HepG2 (cell line): ENCODE results near the gene TEKTIP1. TPM values are rescaled to one million over a fixed set of nuclear protein-coding genes. Genes with fewer than 3 reads are reported as not detected.

Experiments
- ATAC-seq: fragments of 200-7000 bp; cut with Tn5 transposase; 3 replicates; pipeline ENCODE4 v1.9.1; 2020; ENCODE audit warnings: mild to moderate bottlenecking, moderate library complexity
- BruUV-seq: library from RNA; stranded (reverse); fragments of 400-500 nt; replicated peaks from 2 replicates; lab custom pipeline; 2021; lab: Mats Ljungman, UMichigan
- CTCF ChIA-PET: fragments of 300-600 bp; formaldehyde crosslinking; extraction: SDS; loops from one replicate; lab custom pipeline; 2021; ENCODE audit warnings: low total read pairs, inconsistent platforms, low intra/inter-chr PET ratio; lab: Yijun Ruan, JAX
- POLR2A ChIA-PET: fragments of 350-600 bp; sonication (Branson Sonifier 250); formaldehyde crosslinking; loops from one replicate; lab custom pipeline; 2020; ENCODE audit warnings: antibody characterized with exemption, inconsistent platforms; lab: Yijun Ruan, JAX
- DNase-seq: peaks from one replicate; pipeline ENCODE4 v3.0.0-alpha.2; 2015; ENCODE audit warnings: low spot score
- FAIRE-seq: peaks from 3 replicates; lab custom pipeline; 2011; peaks lifted over from hg19 to GRCh38; lab: Jason Lieb, UNC
- H2AFZ ChIP-seq: one replicate; pipeline ENCODE4 v1.6.1; 2011; ENCODE audit warnings: low read length, inconsistent platforms
- H3K27ac ChIP-seq: fragments of 300-600 bp; 3 replicates; pipeline ENCODE4 v1.8.0; 2011; ENCODE audit warnings: mixed run types, mild to moderate bottlenecking, mixed read lengths, low read length, inconsistent platforms; ENCODE audit not compliant: insufficient read depth; ENCODE audit errors: extremely low read length
- H3K27me3 ChIP-seq, 2 experiments: fragments of 200-600 bp in 1 of 2; 2 replicates in 1 of 2; 3 replicates in 1 of 2; pipeline versions ENCODE4 v1.6.0 to v1.8.0; 2011; ENCODE audit warnings: low read length in 2 of 2, mild to moderate bottlenecking in 2 of 2, moderate library complexity in 2 of 2, inconsistent platforms in 1 of 2; ENCODE audit not compliant: insufficient read depth in 2 of 2, control insufficient read depth in 1 of 2
- H3K36me3 ChIP-seq, 2 experiments: fragments of 200-600 bp in 1 of 2; replicated peaks in 1 of 2; 2 replicates in 1 of 2; 3 replicates in 1 of 2; pipeline versions ENCODE4 v1.5.1 to v1.8.0; 2011; ENCODE audit warnings: low read length in 2 of 2, inconsistent platforms in 1 of 2; ENCODE audit not compliant: insufficient read depth in 2 of 2, control insufficient read depth in 1 of 2
- H3K4me1 ChIP-seq: 2 replicates; pipeline ENCODE4 v1.5.1; 2012; ENCODE audit warnings: low read length, inconsistent platforms; ENCODE audit not compliant: insufficient read depth
- H3K4me2 ChIP-seq: 2 replicates; pipeline ENCODE4 v1.6.0; 2011; ENCODE audit warnings: low read depth, low read length, inconsistent platforms
- H3K4me3 ChIP-seq, 3 experiments: fragments of 200-600 bp in 1 of 3; sonication (generic), shearing (Covaris generic) in 1 of 3; replicated peaks in 1 of 3; 2 replicates each; pipeline ENCODE4 v1.5.1; 2011 to 2016; ENCODE audit warnings: low read length in 3 of 3, inconsistent platforms in 2 of 3, low read depth in 2 of 3, mild to moderate bottlenecking in 2 of 3, control low read depth in 1 of 3, mixed read lengths in 1 of 3; ENCODE audit not compliant: insufficient read depth in 1 of 3
- H3K79me2 ChIP-seq: one replicate; pipeline ENCODE4 v1.6.1; 2011; ENCODE audit warnings: low read length, inconsistent platforms; ENCODE audit not compliant: insufficient read depth
- H3K9ac ChIP-seq: 2 replicates; pipeline ENCODE4 v1.6.0; 2011; ENCODE audit warnings: mild to moderate bottlenecking, low read depth, low read length, inconsistent platforms; ENCODE audit not compliant: insufficient read depth
- H3K9me3 ChIP-seq: 2 replicates; pipeline ENCODE4 v1.5.1; 2012; ENCODE audit warnings: mild to moderate bottlenecking, low read length
- H4K20me1 ChIP-seq: 2 replicates; pipeline ENCODE4 v1.6.0; 2011; ENCODE audit warnings: inconsistent platforms, mild to moderate bottlenecking, low read length, moderate library complexity; ENCODE audit not compliant: insufficient read depth
- ATM ChIP-seq: fragments of 450-650 bp; IDR thresholded peaks from 2 replicates; pipeline ENCODE4 v1.7.1; 2017; ENCODE audit warnings: mild to moderate bottlenecking, borderline replicate concordance
- BCL3 ChIP-seq: sonication (generic); formaldehyde crosslinking; IDR thresholded peaks from 2 replicates; pipeline ENCODE4 v1.5.1; 2020; ENCODE audit warnings: mild to moderate bottlenecking, missing genetic modification reagents, moderate library complexity
- DNMT1 ChIP-seq: sonication (generic); formaldehyde crosslinking; IDR thresholded peaks from 2 replicates; pipeline ENCODE4 v1.5.1; 2020; ENCODE audit warnings: mild to moderate bottlenecking, missing genetic modification reagents
- PHF21A ChIP-seq: sonication (generic); formaldehyde crosslinking; IDR thresholded peaks from 2 replicates; pipeline ENCODE4 v1.5.0; 2020; ENCODE audit warnings: mild to moderate bottlenecking, missing genetic modification reagents
- PITX1 ChIP-seq: sonication (generic); formaldehyde crosslinking; IDR thresholded peaks from 2 replicates; pipeline ENCODE4 v1.5.1; 2020; ENCODE audit warnings: mild to moderate bottlenecking, missing genetic modification reagents
- THYN1 ChIP-seq: sonication (generic); formaldehyde crosslinking; IDR thresholded peaks from 2 replicates; pipeline ENCODE4 v1.8.1; 2023; ENCODE audit warnings: low read depth, mild to moderate bottlenecking, moderate library complexity, missing genetic modification reagents, borderline replicate concordance
- TMF1 ChIP-seq: sonication (generic); formaldehyde crosslinking; IDR thresholded peaks from 2 replicates; pipeline ENCODE4 v1.8.1; 2022; ENCODE audit warnings: low read depth, missing genetic modification reagents
- ZNF253 ChIP-seq: sonication (generic); formaldehyde crosslinking; IDR thresholded peaks from 2 replicates; pipeline ENCODE4 v1.8.0; 2022; ENCODE audit warnings: mild to moderate bottlenecking, missing genetic modification reagents, borderline replicate concordance
- ZNF567 ChIP-seq: sonication (generic); formaldehyde crosslinking; IDR thresholded peaks from 2 replicates; pipeline ENCODE4 v1.8.1; 2023; ENCODE audit warnings: mild to moderate bottlenecking, missing genetic modification reagents, borderline replicate concordance
- ZNF629 ChIP-seq: sonication (generic); formaldehyde crosslinking; conservative IDR thresholded peaks from 2 replicates; pipeline ENCODE4 v1.5.0; 2020; ENCODE audit warnings: missing genetic modification reagents
- ZNF710 ChIP-seq: sonication (generic); formaldehyde crosslinking; IDR thresholded peaks from 2 replicates; pipeline ENCODE4 v1.5.0; 2020; ENCODE audit warnings: mild to moderate bottlenecking, missing genetic modification reagents, borderline replicate concordance
- ZNF776 ChIP-seq: sonication (generic); formaldehyde crosslinking; IDR thresholded peaks from 2 replicates; pipeline ENCODE4 v1.4.0; 2020; ENCODE audit warnings: mild to moderate bottlenecking, missing genetic modification reagents
- ZNF816 ChIP-seq: sonication (generic); formaldehyde crosslinking; IDR thresholded peaks from 2 replicates; pipeline ENCODE4 v1.8.0; 2022; ENCODE audit warnings: missing genetic modification reagents, mild to moderate bottlenecking, borderline replicate concordance
- WGBS: methylation state at CpG from one replicate; pipeline ENCODE4 v1.1.6; 2017; ENCODE audit warnings: low lambda C conversion rate; 5-methylcytosine and 5-hydroxymethylcytosine counted together
- in situ Hi-C: cut with HindIII; loops from 2 replicates; pipeline ENCODE4 v1.10.0; 2017; ENCODE audit warnings: low pct_unique_long_range_greater_than_20kb; ENCODE audit not compliant: extremely low pct_ligation_motif_present
- intact Hi-C: fragments of 100-400 bp; cut with micrococcal nuclease; formaldehyde crosslinking; loops from one replicate; pipeline ENCODE4 v1.10.0; 2022; ENCODE audit not compliant: unreplicated experiment
- polyA plus RNA-seq, 8 experiments: library from polyadenylated mRNA; depleted of rRNA in 3 of 8; stranded (reverse) in 7 of 8; unstranded in 1 of 8; fragments of >200 nt; fragmentation: Illumina TruSeq in 4 of 8; extraction: Trizol in 4 of 8; gene quantifications; 2 replicates each; pipeline versions ENCODE4 v1.2.1 to v1.2.3, GENCODE V29; 2011 to 2016; ENCODE audit warnings: low read depth in 4 of 8, missing spikeins in 1 of 8, mixed read lengths in 1 of 8; ENCODE audit not compliant: insufficient read depth in 1 of 8
- total RNA-seq, 5 experiments: library from RNA; depleted of rRNA; stranded (reverse); fragments of >200 nt; fragmentation: Illumina TruSeq; extraction: Trizol; gene quantifications; 2 replicates each; pipeline ENCODE4 v1.2.3, GENCODE V29; 2016; ENCODE audit warnings: low read depth in 1 of 5
- TF ChIP-seq, protein P1 (sequence below): fragments of 450-650 bp; IDR thresholded peaks from 2 replicates; pipeline ENCODE4 v1.6.1; 2016
- TF ChIP-seq, protein P2 (sequence below): sonication (generic); formaldehyde crosslinking; IDR thresholded peaks from 2 replicates; pipeline ENCODE4 v1.4.0; 2020; ENCODE audit warnings: mild to moderate bottlenecking, missing genetic modification reagents

The TEKTIP1 gene
- total and polyA plus RNA-seq, 2 of the 13 experiments (the other 11 are each of a cell fraction or from before 2014, with no cell fraction given) = not detected

GRCh38 chr19:3521104-3521445 lies 17.9 kb upstream of the TEKTIP1 start:
- peaks cover 25% of the 10 kb centered on the region; the same call in 1 of the 2 replicates for H4K20me1 ChIP-seq
- no peaks in the 10 kb centered on the region for H3K27me3 ChIP-seq
- in situ Hi-C loops (no loop called here), intact Hi-C loops (no loop called here)
- 96% methylated on average over 5 of the region's 7 CpGs for WGBS
- DNase-seq (no peak), ATAC-seq (no peak), FAIRE-seq (no peak)
- CTCF ChIA-PET = no interaction called here
- BruUV-seq = no TSS peak
- TF ChIP-seq, protein P1, sequence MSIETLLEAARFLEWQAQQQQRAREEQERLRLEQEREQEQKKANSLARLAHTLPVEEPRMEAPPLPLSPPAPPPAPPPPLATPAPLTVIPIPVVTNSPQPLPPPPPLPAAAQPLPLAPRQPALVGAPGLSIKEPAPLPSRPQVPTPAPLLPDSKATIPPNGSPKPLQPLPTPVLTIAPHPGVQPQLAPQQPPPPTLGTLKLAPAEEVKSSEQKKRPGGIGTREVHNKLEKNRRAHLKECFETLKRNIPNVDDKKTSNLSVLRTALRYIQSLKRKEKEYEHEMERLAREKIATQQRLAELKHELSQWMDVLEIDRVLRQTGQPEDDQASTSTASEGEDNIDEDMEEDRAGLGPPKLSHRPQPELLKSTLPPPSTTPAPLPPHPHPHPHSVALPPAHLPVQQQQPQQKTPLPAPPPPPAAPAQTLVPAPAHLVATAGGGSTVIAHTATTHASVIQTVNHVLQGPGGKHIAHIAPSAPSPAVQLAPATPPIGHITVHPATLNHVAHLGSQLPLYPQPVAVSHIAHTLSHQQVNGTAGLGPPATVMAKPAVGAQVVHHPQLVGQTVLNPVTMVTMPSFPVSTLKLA = no peak
- no peak for TF ChIP-seq ZNF253 (CRISPR knock-in tag)
- TF ChIP-seq, protein P2, sequence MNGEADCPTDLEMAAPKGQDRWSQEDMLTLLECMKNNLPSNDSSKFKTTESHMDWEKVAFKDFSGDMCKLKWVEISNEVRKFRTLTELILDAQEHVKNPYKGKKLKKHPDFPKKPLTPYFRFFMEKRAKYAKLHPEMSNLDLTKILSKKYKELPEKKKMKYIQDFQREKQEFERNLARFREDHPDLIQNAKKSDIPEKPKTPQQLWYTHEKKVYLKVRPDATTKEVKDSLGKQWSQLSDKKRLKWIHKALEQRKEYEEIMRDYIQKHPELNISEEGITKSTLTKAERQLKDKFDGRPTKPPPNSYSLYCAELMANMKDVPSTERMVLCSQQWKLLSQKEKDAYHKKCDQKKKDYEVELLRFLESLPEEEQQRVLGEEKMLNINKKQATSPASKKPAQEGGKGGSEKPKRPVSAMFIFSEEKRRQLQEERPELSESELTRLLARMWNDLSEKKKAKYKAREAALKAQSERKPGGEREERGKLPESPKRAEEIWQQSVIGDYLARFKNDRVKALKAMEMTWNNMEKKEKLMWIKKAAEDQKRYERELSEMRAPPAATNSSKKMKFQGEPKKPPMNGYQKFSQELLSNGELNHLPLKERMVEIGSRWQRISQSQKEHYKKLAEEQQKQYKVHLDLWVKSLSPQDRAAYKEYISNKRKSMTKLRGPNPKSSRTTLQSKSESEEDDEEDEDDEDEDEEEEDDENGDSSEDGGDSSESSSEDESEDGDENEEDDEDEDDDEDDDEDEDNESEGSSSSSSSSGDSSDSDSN (CRISPR knock-in tag) = no peak
- TF ChIP-seq ZNF710 (CRISPR knock-in tag) = no peak
- no peak for TF ChIP-seq BCL3 (CRISPR knock-in tag)
- TF ChIP-seq PHF21A = no peak
- no peak for TF ChIP-seq PITX1 (CRISPR knock-in tag)
- no peak for TF ChIP-seq ZNF776 (CRISPR knock-in tag)
- TF ChIP-seq THYN1 = no peak
- TF ChIP-seq ZNF816 = no peak
- no peak for TF ChIP-seq ATM
- no peak for TF ChIP-seq ZNF629
- no peak for TF ChIP-seq ZNF567 (CRISPR knock-in tag)
- TF ChIP-seq DNMT1 (CRISPR knock-in tag) = no peak
- no peak for TF ChIP-seq TMF1 (CRISPR knock-in tag)
- POLR2A ChIA-PET = interaction anchor here (0.7 kb wide), 1 partner anchor 20 kb away, joined by 3 read pairs; no protein-coding TSS in a partner anchor
- peaks cover 15% of the 10 kb centered on the region for H3K4me1 ChIP-seq
- no peaks in the 10 kb centered on the region for H3K9me3 ChIP-seq
- no peak overlapping the region for H3K27ac ChIP-seq
- H3K9ac ChIP-seq = no peak overlapping the region
- peaks cover 30% of the 10 kb centered on the region for H3K79me2 ChIP-seq
- no peak overlapping the region for H3K4me3 ChIP-seq
- peaks cover 19 to 46% of the 10 kb centered on the region in 2 experiments; a peak in 4 of 5 replicates for H3K36me3 ChIP-seq
- no peak overlapping the region for H3K4me2 ChIP-seq
- H2AFZ ChIP-seq = no peak overlapping the region
